ENCODE measurements around the gene CAMK1G. TPM values are rescaled to one million over a fixed set of nuclear protein-coding genes. Genes with fewer than 3 reads are reported as not detected.
A peak's percentile ranks its signal among the peaks of the same experiment; 100 is the strongest.

CAMK1G gene
- total and polyA plus RNA-seq, 2 of the 4 experiments (the other 2 are of a cell fraction): 0.72 to 1.8 TPM

GRCh38 chr1:209659909-209660308 lies 76.4 kb downstream of the CAMK1G start:
- WGBS, 2 experiments (ENCODE audit: extremely low coverage in 2 of 2, insufficient read length in 1 of 2): no CpG with 5 or more reads among the region's 5 CpGs
- in situ Hi-C loops (cut with MboI; ENCODE audit: low sequenced_read_pairs): no loop called here
- no peak overlapping the region for H3K4ac ChIP-seq (ENCODE audit: low read depth, low read length)
- H3K9me3 ChIP-seq (ENCODE audit: control insufficient read depth, insufficient read depth, low read length): no peaks in the 10 kb centered on the region
- no peak overlapping the region for H3K4me2 ChIP-seq (ENCODE audit: low read depth, low read length)
- no TSS peak for BruUV-seq (replicated peaks)
- no peak overlapping the region for H2AK9ac ChIP-seq (replicated peaks; ENCODE audit: low read depth, low read length, poor library complexity)
- no peak overlapping the region for H3K4me3 ChIP-seq (ENCODE audit: insufficient read depth, low read depth, low read length)
- H3K36me3 ChIP-seq (ENCODE audit: control insufficient read depth, insufficient read depth, low read length): no peaks in the 10 kb centered on the region
- no peak overlapping the region for H3K27ac ChIP-seq (ENCODE audit: insufficient read depth, low read length)
- H3K9ac ChIP-seq (ENCODE audit: low read depth, low read length): no peak overlapping the region
- dilution Hi-C loops (cut with HindIII; ENCODE audit: low sequenced_read_pairs, unreplicated experiment): no loop called here
- POLR2A ChIA-PET (ENCODE audit: unreplicated experiment): no interaction called here
- H2BK15ac ChIP-seq (ENCODE audit: low read depth, low read length): no peak overlapping the region
- no peaks in the 10 kb centered on the region for H3K27me3 ChIP-seq (ENCODE audit: control insufficient read depth, insufficient read depth, low read length)
- H2BK120ac ChIP-seq (ENCODE audit: low read depth, low read length): no peak overlapping the region
- no peak overlapping the region for H4K91ac ChIP-seq (ENCODE audit: insufficient read depth, low read depth, low read length)
- ATAC-seq (ENCODE audit: low read depth) (no peak; the same call in 1 of the 2 replicates), DNase-seq (peak; percentile 46)
- H3K9me1 ChIP-seq (ENCODE audit: insufficient read depth, low read length): no peaks in the 10 kb centered on the region; the same call in 1 of the 2 replicates
- H2AFZ ChIP-seq (replicated peaks; ENCODE audit: low read length, poor library complexity): no peak overlapping the region
- no peak overlapping the region for H3K56ac ChIP-seq (ENCODE audit: extremely low read depth, insufficient read depth, low read length)
- H3K18ac ChIP-seq (ENCODE audit: low read depth, low read length): no peak overlapping the region
- no peak overlapping the region for H2AK5ac ChIP-seq (ENCODE audit: low read depth, low read length)
- H2BK20ac ChIP-seq (ENCODE audit: low read depth, low read length): no peak overlapping the region
- no peaks in the 10 kb centered on the region for H4K20me1 ChIP-seq (ENCODE audit: insufficient read depth, low read length)
- no peak overlapping the region for H3K14ac ChIP-seq (replicated peaks; ENCODE audit: low read depth, low read length)
- H3K23ac ChIP-seq (ENCODE audit: low read depth, low read length): no peak overlapping the region
- H4K8ac ChIP-seq (ENCODE audit: low read depth in 2 of 2, low read length in 2 of 2): no peak overlapping the region
- no peaks in the 10 kb centered on the region for H3K4me1 ChIP-seq (ENCODE audit: control insufficient read depth, insufficient read depth, low read length)
- intact Hi-C loops (cut with micrococcal nuclease): no loop called here
- H4K5ac ChIP-seq (ENCODE audit: low read depth, low read length): no peak overlapping the region
- TF ChIP-seq MXI1 (IDR thresholded peaks at IDR 0.05; ENCODE audit: borderline replicate concordance, low read depth, low read length) (no peak), MAFK (IDR thresholded peaks at IDR 0.05; ENCODE audit: low read depth, low read length) (no peak), CEBPB (IDR thresholded peaks at IDR 0.05; ENCODE audit: low read depth, low read length) (no peak), NFE2L2 (IDR thresholded peaks at IDR 0.05; ENCODE audit: low read depth, low read length) (no peak), BHLHE40 (IDR thresholded peaks at IDR 0.05; ENCODE audit: low read depth, low read length) (no peak), RAD21 (IDR thresholded peaks at IDR 0.05; ENCODE audit: low read length) (no peak), SMC3 (IDR thresholded peaks at IDR 0.05; ENCODE audit: low read depth, low read length) (no peak), RCOR1 (IDR thresholded peaks at IDR 0.05; ENCODE audit: insufficient replicate concordance, low read length) (no peak), CHD1 (IDR thresholded peaks at IDR 0.05; ENCODE audit: low read depth, low read length) (no peak), ELK1 (IDR thresholded peaks at IDR 0.05; ENCODE audit: borderline replicate concordance, low read depth, low read length) (no peak), RFX5 (IDR thresholded peaks at IDR 0.05; ENCODE audit: low read depth, low read length) (no peak), FOS (IDR thresholded peaks at IDR 0.05; ENCODE audit: low read depth, low read length) (no peak), POLR2A (IDR thresholded peaks at IDR 0.05; ENCODE audit: low read depth, low read length) (no peak), MAZ (IDR thresholded peaks at IDR 0.05; ENCODE audit: borderline replicate concordance, low read depth, low read length) (no peak)
- TF ChIP-seq, protein P1, sequence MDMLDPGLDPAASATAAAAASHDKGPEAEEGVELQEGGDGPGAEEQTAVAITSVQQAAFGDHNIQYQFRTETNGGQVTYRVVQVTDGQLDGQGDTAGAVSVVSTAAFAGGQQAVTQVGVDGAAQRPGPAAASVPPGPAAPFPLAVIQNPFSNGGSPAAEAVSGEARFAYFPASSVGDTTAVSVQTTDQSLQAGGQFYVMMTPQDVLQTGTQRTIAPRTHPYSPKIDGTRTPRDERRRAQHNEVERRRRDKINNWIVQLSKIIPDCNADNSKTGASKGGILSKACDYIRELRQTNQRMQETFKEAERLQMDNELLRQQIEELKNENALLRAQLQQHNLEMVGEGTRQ (IDR thresholded peaks at IDR 0.05; ENCODE audit: low read depth, low read length): no peak
- TF ChIP-seq, protein P2, sequence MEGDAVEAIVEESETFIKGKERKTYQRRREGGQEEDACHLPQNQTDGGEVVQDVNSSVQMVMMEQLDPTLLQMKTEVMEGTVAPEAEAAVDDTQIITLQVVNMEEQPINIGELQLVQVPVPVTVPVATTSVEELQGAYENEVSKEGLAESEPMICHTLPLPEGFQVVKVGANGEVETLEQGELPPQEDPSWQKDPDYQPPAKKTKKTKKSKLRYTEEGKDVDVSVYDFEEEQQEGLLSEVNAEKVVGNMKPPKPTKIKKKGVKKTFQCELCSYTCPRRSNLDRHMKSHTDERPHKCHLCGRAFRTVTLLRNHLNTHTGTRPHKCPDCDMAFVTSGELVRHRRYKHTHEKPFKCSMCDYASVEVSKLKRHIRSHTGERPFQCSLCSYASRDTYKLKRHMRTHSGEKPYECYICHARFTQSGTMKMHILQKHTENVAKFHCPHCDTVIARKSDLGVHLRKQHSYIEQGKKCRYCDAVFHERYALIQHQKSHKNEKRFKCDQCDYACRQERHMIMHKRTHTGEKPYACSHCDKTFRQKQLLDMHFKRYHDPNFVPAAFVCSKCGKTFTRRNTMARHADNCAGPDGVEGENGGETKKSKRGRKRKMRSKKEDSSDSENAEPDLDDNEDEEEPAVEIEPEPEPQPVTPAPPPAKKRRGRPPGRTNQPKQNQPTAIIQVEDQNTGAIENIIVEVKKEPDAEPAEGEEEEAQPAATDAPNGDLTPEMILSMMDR (conservative IDR thresholded peaks at IDR 0.05; ENCODE audit: low read depth, low read length): no peak
- CTCF ChIA-PET: no interaction called here
- no peaks in the 10 kb centered on the region for H3K79me1 ChIP-seq (ENCODE audit: low read depth in 1 of 2, low read length in 2 of 2)
- H2BK5ac ChIP-seq (ENCODE audit: low read depth, low read length, poor library complexity, severe bottlenecking): no peak overlapping the region

Data from IMR-90 (cell line).